CD4-positive, CD25-positive, alpha-beta regulatory T cell (primary cell): ENCODE measurements around the gene PHF10. TPM values are rescaled to one million over a fixed set of nuclear protein-coding genes. Genes with fewer than 3 reads are reported as not detected.

Experiments used
- ATAC-seq, 2 donors: fragments of 150-1000 bp; cut with Tn5 transposase; one replicate each; pipeline ENCODE4 v1.10.0; 2021; ENCODE audit warnings: low read depth in 2 of 2, moderate number of reproducible peaks in 2 of 2, moderate library complexity in 1 of 2
- DNase-seq, 3 donors: peaks; one replicate each; pipeline versions ENCODE4 v3.0.0 to v3.0.0-alpha.2; 2012 to 2022; ENCODE audit warnings: mixed read lengths in 1 of 3
- H3K27ac ChIP-seq: one replicate; pipeline ENCODE4 v1.7.0; 2013; ENCODE audit warnings: mild to moderate bottlenecking, low read length; ENCODE audit not compliant: insufficient read depth, poor library complexity, severe bottlenecking
- H3K27me3 ChIP-seq: one replicate; pipeline ENCODE4 v1.7.0; 2013; ENCODE audit warnings: low read length; ENCODE audit not compliant: control insufficient read depth, insufficient read depth
- H3K36me3 ChIP-seq: one replicate; pipeline ENCODE4 v1.7.0; 2013; ENCODE audit warnings: mild to moderate bottlenecking, low read length, moderate library complexity; ENCODE audit not compliant: control insufficient read depth, insufficient read depth
- H3K4me1 ChIP-seq: 2 replicates; pipeline ENCODE4 v1.7.0; 2013; ENCODE audit warnings: mild to moderate bottlenecking, low read length; ENCODE audit not compliant: insufficient read depth, control insufficient read depth, poor library complexity, severe bottlenecking
- H3K4me3 ChIP-seq: one replicate; pipeline ENCODE4 v1.7.0; 2013; ENCODE audit warnings: low read depth, mild to moderate bottlenecking, low read length, moderate library complexity
- H3K9me3 ChIP-seq, 2 experiments: 1 replicate in 1 of 2; 2 replicates in 1 of 2; pipeline ENCODE4 v1.7.0; 2013; ENCODE audit warnings: low read length in 2 of 2, mild to moderate bottlenecking in 1 of 2, moderate library complexity in 1 of 2; ENCODE audit not compliant: control insufficient read depth in 2 of 2
- H3K27ac Mint-ChIP-seq, 3 donors: one replicate each; pipeline ENCODE4 v1.8.0; 2020 to 2022; ENCODE audit warnings: mild to moderate bottlenecking in 3 of 3, mixed read lengths in 3 of 3, moderate library complexity in 2 of 3
- H3K27me3 Mint-ChIP-seq: one replicate; pipeline ENCODE4 v1.8.0; 2022; ENCODE audit warnings: mild to moderate bottlenecking, mixed read lengths
- H3K36me3 Mint-ChIP-seq: one replicate; pipeline ENCODE4 v1.8.0; 2020; ENCODE audit warnings: mixed read lengths
- H3K4me1 Mint-ChIP-seq, 4 donors: one replicate each; pipeline ENCODE4 v1.8.0; 2020 to 2022; ENCODE audit warnings: mixed read lengths in 4 of 4, mild to moderate bottlenecking in 1 of 4
- H3K4me3 Mint-ChIP-seq, 4 donors: one replicate each; pipeline ENCODE4 v1.8.0; 2020 to 2022; ENCODE audit warnings: mild to moderate bottlenecking in 4 of 4, mixed read lengths in 4 of 4, moderate library complexity in 3 of 4
- H3K9me3 Mint-ChIP-seq, 7 donors: one replicate each; pipeline ENCODE4 v1.8.0; 2020 to 2022; ENCODE audit warnings: mixed read lengths in 7 of 7, mild to moderate bottlenecking in 3 of 7, moderate library complexity in 2 of 7
- polyA plus RNA-seq, 4 donors: library from polyadenylated mRNA; unstranded; fragments of 300-500 nt; fragmentation: Illumina TruSeq; gene quantifications; one replicate each; pipeline ENCODE4 v1.2.3, GENCODE V29; 2021
- total RNA-seq: library from RNA; stranded (reverse); gene quantifications from one replicate; pipeline ENCODE4 v1.2.3, GENCODE V29; 2022

PHF10 gene
- total and polyA plus RNA-seq, 5 donors from 2014 or later = 18.6 to 69.6 (median 21.6) TPM

- peak in 1 of 2 donors; percentile 13 for ATAC-seq
- Histone ChIP-seq H3K4me3 (peak overlapping the region; percentile 78), H3K9me3 (no peaks in the 10 kb centered on the region), H3K27ac (peak overlapping the region; percentile 94), H3K4me1 (peaks cover 20% of the 10 kb centered on the region), H3K27me3 (no peaks in the 10 kb centered on the region), H3K36me3 (peaks cover 6% of the 10 kb centered on the region)
- Mint-ChIP-seq H3K27me3 (peaks cover 7% of the 10 kb centered on the region), H3K9me3 (peaks cover 0 to 3% (median 0%) of the 10 kb centered on the region in 7 donors), H3K36me3 (peaks cover 16% of the 10 kb centered on the region), H3K4me3 (peak overlapping the region; percentile 91 to 100 (median 92)), H3K27ac (peak overlapping the region; percentile 94 to 99 (median 95)), H3K4me1 (peaks cover 15 to 41% (median 28%) of the 10 kb centered on the region in 4 donors)
- DNase-seq = no peak
Measured at GRCh38 chr6:169752074-169752623, 27.8 kb upstream of the PHF10 start.

- peak within 1 kb of the TSS; percentile 92 for H3K4me3 ChIP-seq
- ATAC-seq (peak; percentile 97 to 98), DNase-seq (peak; percentile 91 to 96 (median 94))
- H3K27me3 Mint-ChIP-seq = peaks cover 7% of the 10 kb centered on the region
- peaks cover 1% of the 10 kb centered on the region for H3K36me3 ChIP-seq
- H3K27ac Mint-ChIP-seq = peak within 1 kb of the TSS; percentile 99 to 100 (median 99)
- no peaks in the 10 kb centered on the region for H3K9me3 ChIP-seq
- peaks cover 10% of the 10 kb centered on the region for H3K36me3 Mint-ChIP-seq
- no peaks in the 10 kb centered on the region for H3K27me3 ChIP-seq
- peak within 1 kb of the TSS; percentile 94 for H3K27ac ChIP-seq
- peak within 1 kb of the TSS; percentile 93 to 100 (median 98) for H3K4me3 Mint-ChIP-seq
- H3K4me1 Mint-ChIP-seq = peaks cover 15 to 41% (median 28%) of the 10 kb centered on the region in 4 donors
- H3K9me3 Mint-ChIP-seq = peaks cover 0 to 4% (median 0%) of the 10 kb centered on the region in 7 donors
- H3K4me1 ChIP-seq = peaks cover 20% of the 10 kb centered on the region
Measured at GRCh38 chr6:169751242-169752073, 27.2 kb upstream of the PHF10 start, which contains the start of the genes DYNLT2 and ERMARD. DYNLT2 (minus strand) TSS chr6:169751572; CDS start chr6:169751458, 114 bp downstream. ERMARD (plus strand) TSS chr6:169751622; CDS start chr6:169751658, 36 bp downstream.

GRCh38 chr6:169746556-169746955 lies 22.3 kb upstream of the PHF10 start:
- peaks cover 9% of the 10 kb centered on the region for H3K36me3 Mint-ChIP-seq
- ATAC-seq = no peak

GRCh38 chr6:169745405-169745804 lies 21.1 kb upstream of the PHF10 start:
- Mint-ChIP-seq H3K4me3 (peak overlapping the region in 1 of 4 donors; percentile 7), H3K4me1 (peaks cover 0 to 12% (median 11%) of the 10 kb centered on the region in 4 donors), H3K27ac (no peak overlapping the region), H3K9me3 (peaks cover 0 to 4% (median 4%) of the 10 kb centered on the region in 7 donors), H3K27me3 (peaks cover 17% of the 10 kb centered on the region), H3K36me3 (peaks cover 4% of the 10 kb centered on the region)
- DNase-seq (no peak), ATAC-seq (no peak)
- Histone ChIP-seq H3K36me3 (no peaks in the 10 kb centered on the region), H3K27ac (no peak overlapping the region), H3K4me1 (peaks cover 3% of the 10 kb centered on the region), H3K4me3 (no peak overlapping the region), H3K9me3 (peaks cover 0 to 5% of the 10 kb centered on the region in 2 experiments), H3K27me3 (peaks cover 5% of the 10 kb centered on the region)

More at GRCh38 chr6:169746556-169746955, 22.3 kb upstream of the PHF10 start:
- Histone ChIP-seq H3K36me3 (no peaks in the 10 kb centered on the region), H3K27ac (no peak overlapping the region), H3K9me3 (peaks cover 0 to 5% of the 10 kb centered on the region in 2 experiments), H3K4me3 (no peak overlapping the region), H3K4me1 (peaks cover 12% of the 10 kb centered on the region), H3K27me3 (peaks cover 5% of the 10 kb centered on the region)
- no peak for DNase-seq
- Mint-ChIP-seq H3K27me3 (peaks cover 17% of the 10 kb centered on the region), H3K4me1 (peaks cover 10 to 23% (median 16%) of the 10 kb centered on the region in 4 donors), H3K4me3 (no peak overlapping the region), H3K27ac (no peak overlapping the region), H3K9me3 (peaks cover 0 to 4% (median 4%) of the 10 kb centered on the region in 7 donors)

GRCh38 chr6:169741344-169741743 lies 17.0 kb upstream of the PHF10 start:
- Mint-ChIP-seq H3K4me3 (no peak overlapping the region), H3K9me3 (peaks cover 0 to 4% (median 0%) of the 10 kb centered on the region in 7 donors), H3K4me1 (no peaks in the 10 kb centered on the region), H3K27me3 (peaks cover 14% of the 10 kb centered on the region), H3K36me3 (peaks cover 4% of the 10 kb centered on the region), H3K27ac (no peak overlapping the region)
- Histone ChIP-seq H3K4me3 (no peak overlapping the region), H3K27me3 (peaks cover 5% of the 10 kb centered on the region), H3K36me3 (no peaks in the 10 kb centered on the region), H3K27ac (no peak overlapping the region), H3K4me1 (no peaks in the 10 kb centered on the region), H3K9me3 (peaks cover 0 to 5% of the 10 kb centered on the region in 2 experiments)
- no peak for DNase-seq
- no peak for ATAC-seq

GRCh38 chr6:169738976-169739529 lies 14.8 kb upstream of the PHF10 start:
- peak overlapping the region in 1 of 4 donors; percentile 17 for H3K4me3 Mint-ChIP-seq
- H3K9me3 Mint-ChIP-seq = peaks cover 0 to 1% (median 0%) of the 10 kb centered on the region in 7 donors
- peaks cover 31% of the 10 kb centered on the region for H3K27me3 Mint-ChIP-seq
- Histone ChIP-seq H3K27me3 (no peaks in the 10 kb centered on the region), H3K9me3 (no peaks in the 10 kb centered on the region), H3K27ac (no peak overlapping the region), H3K36me3 (no peaks in the 10 kb centered on the region), H3K4me1 (no peaks in the 10 kb centered on the region), H3K4me3 (no peak overlapping the region)
- peaks cover 0 to 3% (median 0%) of the 10 kb centered on the region in 4 donors for H3K4me1 Mint-ChIP-seq
- H3K27ac Mint-ChIP-seq = no peak overlapping the region
- H3K36me3 Mint-ChIP-seq = peaks cover 4% of the 10 kb centered on the region
- ATAC-seq (no peak), DNase-seq (no peak)

GRCh38 chr6:169738204-169738975 lies 14.1 kb upstream of the PHF10 start:
- H3K27me3 Mint-ChIP-seq = peaks cover 30% of the 10 kb centered on the region
- DNase-seq (no peak), ATAC-seq (no peak)
- H3K27me3 ChIP-seq = no peaks in the 10 kb centered on the region
- H3K4me1 ChIP-seq = no peaks in the 10 kb centered on the region
- H3K36me3 Mint-ChIP-seq = peaks cover 4% of the 10 kb centered on the region
- no peak overlapping the region for H3K4me3 Mint-ChIP-seq
- H3K9me3 Mint-ChIP-seq = peaks cover 0 to 1% (median 0%) of the 10 kb centered on the region in 7 donors
- no peak overlapping the region for H3K4me3 ChIP-seq
- no peak overlapping the region for H3K27ac Mint-ChIP-seq
- no peaks in the 10 kb centered on the region for H3K9me3 ChIP-seq
- H3K4me1 Mint-ChIP-seq = peaks cover 0 to 3% (median 0%) of the 10 kb centered on the region in 4 donors
- H3K36me3 ChIP-seq = no peaks in the 10 kb centered on the region
- no peak overlapping the region for H3K27ac ChIP-seq
